NCI-H446 (cell line): ENCODE results near the gene LRRC15.
A peak's percentile ranks its signal among the peaks of the same experiment; 100 is the strongest.

Experiments used
- DNase-seq, 2 experiments: peaks; one replicate each; lab custom pipeline; 2025; lab: John Stamatoyannopoulos, UW

Gene LRRC15

GRCh38 chr3:194316918-194317317 lies 52.6 kb downstream of the LRRC15 start:
- no peak for DNase-seq

- no peak for DNase-seq
These were observed 53.6 kb downstream of the LRRC15 start for GRCh38 chr3:194315965-194316361.

- DNase-seq = peak; percentile 54 to 81
These were observed 54.2 kb downstream of the LRRC15 start for GRCh38 chr3:194315088-194315964.

GRCh38 chr3:194314388-194315068 lies 55.0 kb downstream of the LRRC15 start:
- DNase-seq = no peak

- DNase-seq = peak in 1 of 2 experiments; percentile 45
These were observed 55.8 kb downstream of the LRRC15 start for GRCh38 chr3:194313560-194314387.

GRCh38 chr3:194312743-194313281 lies 56.7 kb downstream of the LRRC15 start:
- DNase-seq = peak; percentile 66 to 81

- DNase-seq = no peak
These were observed 57.3 kb downstream of the LRRC15 start for GRCh38 chr3:194312186-194312742.

- no peak for DNase-seq
These were observed 58.5 kb downstream of the LRRC15 start for GRCh38 chr3:194311000-194311399.

- peak; percentile 79 to 87 for DNase-seq
These were observed 59.3 kb downstream of the LRRC15 start for GRCh38 chr3:194310060-194310835.

- peak; percentile 19 to 69 for DNase-seq
These were observed 60.7 kb downstream of the LRRC15 start for GRCh38 chr3:194308601-194309449.

GRCh38 chr3:194307849-194308248 lies 61.7 kb downstream of the LRRC15 start:
- DNase-seq = no peak

GRCh38 chr3:194306771-194307640 lies 62.5 kb downstream of the LRRC15 start:
- no peak for DNase-seq

- no peak for DNase-seq
These were observed 63.3 kb downstream of the LRRC15 start for GRCh38 chr3:194306109-194306686.

GRCh38 chr3:194305356-194306108 lies 64.0 kb downstream of the LRRC15 start:
- no peak for DNase-seq
